Measurements from ENCODE around the gene SUPV3L1.

GRCh38 chr10:69209787-69210484 is 29.9 kb downstream of the SUPV3L1 start:
- TF ChIP-seq CTCF (IDR thresholded peaks at IDR 0.05; ENCODE audit: low read length) (no peak), EZH2 (IDR thresholded peaks at IDR 0.05; ENCODE audit: borderline replicate concordance, low read length) (no peak)
